Neutrophil (primary cell): ENCODE results near the gene BLOC1S6.

Experiments
- H3K27ac ChIP-seq: fragments of 200-600 bp; sonication (generic); 2 replicates; pipeline ENCODE4 v1.5.1; 2016; ENCODE audit warnings: mild to moderate bottlenecking, moderate library complexity
- H3K27me3 ChIP-seq: fragments of 200-600 bp; sonication (generic); 2 replicates; pipeline ENCODE4 v1.6.0; 2016; ENCODE audit warnings: mild to moderate bottlenecking
- H3K36me3 ChIP-seq: fragments of 200-600 bp; sonication (generic); 2 replicates; pipeline ENCODE4 v1.5.1; 2017
- H3K4me1 ChIP-seq, 2 experiments: fragments of 200-600 bp in 1 of 2; sonication (generic) in 1 of 2; 1 replicate in 1 of 2; 2 replicates in 1 of 2; pipeline versions ENCODE4 v1.5.1 to v1.6.1; 2013 to 2016; ENCODE audit warnings: low read depth in 1 of 2, low read length in 1 of 2, mild to moderate bottlenecking in 1 of 2, moderate library complexity in 1 of 2; ENCODE audit not compliant: control insufficient read depth in 1 of 2, insufficient read depth in 1 of 2
- H3K4me3 ChIP-seq, 2 experiments: fragments of 200-600 bp in 1 of 2; sonication (generic) in 1 of 2; 1 replicate in 1 of 2; 2 replicates in 1 of 2; pipeline ENCODE4 v1.5.1; 2013 to 2016; ENCODE audit warnings: low read depth in 1 of 2, low read length in 1 of 2, mild to moderate bottlenecking in 1 of 2, moderate library complexity in 1 of 2
- H3K9me3 ChIP-seq: fragments of 200-600 bp; sonication (generic); 2 replicates; pipeline ENCODE4 v1.5.1; 2016
- TF ChIP-seq, protein P1 (sequence below): fragments of 200-600 bp; sonication (generic); IDR thresholded peaks from 2 replicates; pipeline ENCODE4 v1.5.1; 2016; ENCODE audit warnings: antibody characterized with exemption

BLOC1S6 gene

DNA sequence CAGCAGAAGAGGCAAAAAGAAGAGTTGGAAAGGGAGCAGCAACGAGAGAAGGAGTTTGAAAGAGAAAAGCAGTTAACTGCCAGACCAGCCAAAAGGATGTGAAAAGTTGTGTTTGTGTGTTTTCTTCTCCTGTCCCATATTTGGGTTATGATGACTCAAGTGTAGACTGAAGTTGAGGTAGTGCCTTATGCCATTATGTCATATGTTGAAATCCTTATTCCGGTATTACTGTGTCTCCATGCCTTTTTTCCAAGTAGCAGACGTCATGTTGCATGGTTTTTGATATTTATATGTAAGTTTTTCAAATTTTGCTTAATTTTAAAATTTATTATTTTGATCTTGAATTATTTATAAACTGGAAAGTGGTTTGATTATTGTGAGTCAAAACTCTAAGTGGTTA is 19.2 kb downstream of the BLOC1S6 start:
- Histone ChIP-seq H3K36me3 (peaks cover 27% of the 10 kb centered on the region), H3K4me1 (peaks cover 3 to 5% of the 10 kb centered on the region in 2 experiments), H3K27ac (no peak overlapping the region), H3K9me3 (no peaks in the 10 kb centered on the region), H3K4me3 (no peak overlapping the region), H3K27me3 (no peaks in the 10 kb centered on the region)
- TF ChIP-seq, protein P1, sequence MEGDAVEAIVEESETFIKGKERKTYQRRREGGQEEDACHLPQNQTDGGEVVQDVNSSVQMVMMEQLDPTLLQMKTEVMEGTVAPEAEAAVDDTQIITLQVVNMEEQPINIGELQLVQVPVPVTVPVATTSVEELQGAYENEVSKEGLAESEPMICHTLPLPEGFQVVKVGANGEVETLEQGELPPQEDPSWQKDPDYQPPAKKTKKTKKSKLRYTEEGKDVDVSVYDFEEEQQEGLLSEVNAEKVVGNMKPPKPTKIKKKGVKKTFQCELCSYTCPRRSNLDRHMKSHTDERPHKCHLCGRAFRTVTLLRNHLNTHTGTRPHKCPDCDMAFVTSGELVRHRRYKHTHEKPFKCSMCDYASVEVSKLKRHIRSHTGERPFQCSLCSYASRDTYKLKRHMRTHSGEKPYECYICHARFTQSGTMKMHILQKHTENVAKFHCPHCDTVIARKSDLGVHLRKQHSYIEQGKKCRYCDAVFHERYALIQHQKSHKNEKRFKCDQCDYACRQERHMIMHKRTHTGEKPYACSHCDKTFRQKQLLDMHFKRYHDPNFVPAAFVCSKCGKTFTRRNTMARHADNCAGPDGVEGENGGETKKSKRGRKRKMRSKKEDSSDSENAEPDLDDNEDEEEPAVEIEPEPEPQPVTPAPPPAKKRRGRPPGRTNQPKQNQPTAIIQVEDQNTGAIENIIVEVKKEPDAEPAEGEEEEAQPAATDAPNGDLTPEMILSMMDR = no peak

DNA sequence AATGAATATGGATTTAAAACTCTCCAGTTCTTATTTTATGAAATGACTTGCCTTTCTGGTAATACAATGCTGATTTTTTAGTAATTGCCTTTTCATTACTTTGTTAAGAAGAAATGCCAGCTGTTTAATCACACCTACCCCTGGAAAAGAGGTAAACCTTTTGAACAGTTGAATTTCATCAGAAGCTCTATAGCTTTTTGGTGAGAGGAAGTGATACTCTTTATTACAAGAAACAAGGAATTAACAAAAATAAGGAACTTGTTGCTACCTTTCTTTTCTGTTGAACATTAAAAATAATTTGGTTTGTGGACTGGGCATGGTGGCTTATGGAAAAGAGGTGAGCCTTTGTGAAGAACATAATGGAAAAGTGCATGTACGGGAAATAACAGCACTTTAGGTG is 19.7 kb downstream of the BLOC1S6 start:
- Histone ChIP-seq H3K4me3 (no peak overlapping the region), H3K27me3 (no peaks in the 10 kb centered on the region), H3K27ac (no peak overlapping the region), H3K9me3 (no peaks in the 10 kb centered on the region), H3K36me3 (peaks cover 27% of the 10 kb centered on the region), H3K4me1 (peaks cover 3 to 5% of the 10 kb centered on the region in 2 experiments)
- TF ChIP-seq, protein P1 = no peak

DNA sequence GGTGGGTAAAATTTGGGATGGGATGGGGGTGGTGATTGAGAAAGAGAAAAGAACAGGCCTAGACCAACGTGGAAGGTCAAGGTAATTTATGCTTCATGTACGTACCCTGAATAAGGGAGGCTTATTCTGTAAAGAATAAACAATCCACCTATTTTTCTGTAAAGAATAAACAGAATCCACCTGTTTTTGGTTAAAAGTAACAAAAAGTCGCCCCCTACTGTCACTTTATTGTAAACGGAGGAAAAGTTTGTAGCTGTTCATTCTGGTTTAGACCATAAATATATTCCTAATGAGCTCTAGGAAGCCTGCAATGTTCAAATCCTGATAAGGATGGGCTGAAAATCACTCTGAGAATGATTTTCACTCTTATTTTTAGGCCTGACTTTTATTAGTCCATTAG is 24.1 kb downstream of the BLOC1S6 start:
- Histone ChIP-seq H3K27me3 (no peaks in the 10 kb centered on the region), H3K9me3 (no peaks in the 10 kb centered on the region), H3K36me3 (peaks cover 22% of the 10 kb centered on the region), H3K4me1 (no peaks in the 10 kb centered on the region), H3K4me3 (no peak overlapping the region), H3K27ac (no peak overlapping the region)
- TF ChIP-seq, protein P1 = no peak

DNA sequence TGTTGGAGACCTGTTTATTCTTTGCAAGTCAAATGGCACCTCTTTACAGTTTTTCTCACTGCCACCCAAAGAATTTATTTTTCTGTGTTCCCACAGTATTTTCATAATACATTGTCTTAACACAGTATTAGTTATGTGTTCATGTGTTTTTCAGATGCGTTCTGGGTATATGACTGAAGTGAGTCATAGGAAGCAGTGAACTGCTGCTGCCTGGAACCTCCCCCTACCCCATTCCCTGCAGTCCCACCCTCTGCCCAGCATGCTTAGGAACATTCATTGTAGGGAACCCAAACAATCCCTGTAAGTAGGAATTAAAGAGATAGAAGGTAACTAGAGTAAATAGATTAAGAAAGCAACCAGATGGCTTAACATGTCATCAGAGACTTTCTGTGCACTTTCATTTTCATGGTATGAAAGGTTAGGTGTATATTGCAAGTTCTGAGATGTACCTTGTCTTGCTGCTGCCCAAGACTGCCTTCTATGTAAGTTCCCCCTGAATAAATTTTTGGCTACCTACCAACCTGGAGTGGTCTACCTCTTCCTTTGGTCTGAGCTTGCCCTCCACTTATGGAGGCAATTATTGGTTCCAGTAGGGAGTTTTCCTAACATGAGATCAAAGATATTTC is 25.7 kb downstream of the BLOC1S6 start:
- Histone ChIP-seq H3K27me3 (no peaks in the 10 kb centered on the region), H3K36me3 (peaks cover 16% of the 10 kb centered on the region), H3K9me3 (no peaks in the 10 kb centered on the region), H3K4me3 (no peak overlapping the region), H3K4me1 (no peaks in the 10 kb centered on the region), H3K27ac (no peak overlapping the region)
- TF ChIP-seq, protein P1 = no peak

DNA sequence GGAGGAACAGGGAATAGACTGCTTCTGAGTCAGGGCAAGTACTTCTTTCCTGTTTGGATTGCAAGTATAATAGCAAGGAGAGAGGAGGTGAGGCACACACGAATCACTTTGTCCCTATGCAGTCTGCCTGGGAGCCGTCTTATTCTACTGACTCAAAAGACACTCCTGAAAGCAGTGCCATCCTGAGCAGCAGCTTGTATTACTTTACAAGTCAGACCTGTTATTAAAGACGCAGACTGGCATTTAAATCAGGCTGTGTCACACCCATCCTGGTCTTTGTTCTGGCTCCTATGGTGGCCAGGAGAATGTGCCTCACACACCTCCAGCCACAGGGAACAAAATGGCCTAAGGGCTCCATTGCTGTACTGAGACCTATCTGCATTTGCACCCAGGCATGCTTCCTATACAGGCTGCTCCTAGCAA is 29.7 kb downstream of the BLOC1S6 start:
- Histone ChIP-seq H3K4me3 (no peak overlapping the region), H3K4me1 (no peaks in the 10 kb centered on the region), H3K9me3 (no peaks in the 10 kb centered on the region), H3K27me3 (no peaks in the 10 kb centered on the region), H3K36me3 (no peaks in the 10 kb centered on the region), H3K27ac (no peak overlapping the region)
- TF ChIP-seq, protein P1 = no peak

DNA sequence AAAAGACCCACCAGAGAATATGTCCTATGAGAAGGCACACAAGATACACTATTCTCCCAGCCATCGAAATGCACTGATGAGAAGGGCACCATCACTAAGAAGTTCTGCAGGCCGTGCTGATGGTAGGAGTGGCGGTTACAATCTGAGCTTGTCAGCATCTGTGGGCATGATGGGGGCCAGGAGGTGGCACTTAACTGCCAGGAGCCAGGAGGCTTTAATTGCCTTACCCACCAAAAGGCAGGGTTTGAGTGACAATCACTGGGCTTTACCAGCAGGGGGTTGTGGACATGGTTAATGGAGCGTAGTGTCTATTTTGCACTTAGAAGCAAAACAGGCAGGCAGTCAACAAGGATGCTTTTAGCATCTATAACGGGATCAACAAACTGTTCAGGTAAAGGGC is 31.6 kb downstream of the BLOC1S6 start:
- H3K9me3 ChIP-seq = no peaks in the 10 kb centered on the region
- H3K4me1 ChIP-seq = no peaks in the 10 kb centered on the region
- TF ChIP-seq, protein P1 = no peak
- no peaks in the 10 kb centered on the region for H3K36me3 ChIP-seq
- no peak overlapping the region for H3K27ac ChIP-seq
- no peaks in the 10 kb centered on the region for H3K27me3 ChIP-seq
- H3K4me3 ChIP-seq = no peak overlapping the region
